Stimulated activated CD8-positive, alpha-beta memory T cell treated with anti-CD3 and anti-CD28 coated beads, Interleukin-4, amount 100 ng/mL, for 1 hour (primary cell): Measurements from ENCODE around the gene ADSS1.
"Not testable (repeated sequence)": the region's sequence is repeated elsewhere in the genome, so short reads cannot be mapped to it uniquely, and the experiment has no call there.

Source experiments
- DNase-seq, 2 donors: peaks; one replicate each; pipeline ENCODE4 v3.0.0-alpha.2; 2020; ENCODE audit warnings: low read depth in 2 of 2, low spot score in 1 of 2

Gene ADSS1

DNA sequence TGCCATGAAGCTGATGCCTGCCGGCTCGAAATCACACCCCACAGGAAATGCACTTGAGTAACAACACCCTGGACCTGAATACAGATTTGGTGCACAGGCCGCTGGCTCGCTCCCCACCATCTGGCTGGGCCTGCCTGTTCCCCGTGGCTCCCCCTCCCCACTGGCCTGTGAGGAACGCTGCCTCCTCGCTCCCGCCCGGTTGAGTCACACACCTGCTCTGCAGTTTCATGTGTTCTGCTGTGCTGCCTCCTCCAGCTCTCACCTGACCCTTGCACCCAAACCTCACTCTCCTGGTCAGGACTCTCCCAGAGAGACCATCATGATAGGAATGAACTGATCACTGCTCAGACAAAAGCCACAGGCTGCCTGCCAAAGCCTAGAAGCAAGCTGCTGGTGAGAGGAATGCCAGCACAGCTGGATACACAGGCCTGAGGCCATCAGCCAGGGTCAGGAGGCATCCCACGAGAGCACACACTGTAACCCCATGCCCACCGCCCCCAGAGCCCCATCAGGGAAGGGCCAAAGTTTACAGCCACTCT lies 25.2 kb downstream of the ADSS1 start:
- DNase-seq = no peak

DNA sequence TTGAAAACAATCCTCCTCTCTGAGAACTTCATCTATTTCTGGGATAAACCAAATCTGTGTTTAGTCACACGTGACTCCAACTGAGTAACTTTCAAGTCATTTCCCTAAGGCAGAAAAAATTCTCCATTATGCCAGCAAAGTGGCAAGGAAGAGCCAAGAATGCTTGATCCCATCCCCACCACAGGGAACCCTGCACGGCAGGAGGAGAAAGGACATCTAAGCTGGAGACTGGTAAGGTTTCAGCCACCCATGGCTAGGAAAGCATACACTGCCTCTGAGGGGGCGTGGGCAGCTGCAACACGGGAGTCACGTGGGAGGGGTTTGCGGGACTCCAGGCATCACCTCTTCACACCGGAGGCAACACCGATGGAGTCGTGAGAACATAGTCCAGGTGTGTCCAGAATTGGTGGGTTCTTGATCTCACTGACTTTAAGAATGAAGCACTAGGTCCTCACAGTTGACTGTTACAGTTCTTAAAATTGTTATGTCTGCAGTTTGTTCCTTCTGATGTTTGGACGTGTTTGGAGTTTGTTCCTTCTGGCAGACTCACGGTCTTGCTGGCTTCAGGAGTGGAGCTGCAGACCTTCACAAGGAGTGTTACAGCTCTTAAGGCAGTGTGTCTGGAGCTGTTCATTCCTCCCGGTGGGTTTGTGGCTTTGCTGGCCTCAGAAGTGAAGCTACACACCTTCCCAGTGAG lies 26.2 kb downstream of the ADSS1 start:
- no peak for DNase-seq

DNA sequence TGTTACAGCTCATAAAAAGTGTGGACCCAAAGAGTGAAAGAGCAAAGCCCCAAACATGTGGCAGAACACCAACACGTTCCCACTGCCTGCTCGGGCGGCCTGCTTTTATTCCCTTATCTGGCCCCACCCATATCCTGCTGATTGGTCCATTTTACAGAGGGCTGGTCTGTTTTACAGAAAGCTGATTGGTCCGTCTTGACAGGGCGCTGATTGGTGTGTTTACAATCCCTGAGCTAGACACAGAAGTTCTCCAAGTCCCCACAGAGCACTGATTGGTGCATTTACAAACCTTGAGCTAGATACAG lies 26.7 kb downstream of the ADSS1 start:
- not testable (repeated sequence) for DNase-seq

DNA sequence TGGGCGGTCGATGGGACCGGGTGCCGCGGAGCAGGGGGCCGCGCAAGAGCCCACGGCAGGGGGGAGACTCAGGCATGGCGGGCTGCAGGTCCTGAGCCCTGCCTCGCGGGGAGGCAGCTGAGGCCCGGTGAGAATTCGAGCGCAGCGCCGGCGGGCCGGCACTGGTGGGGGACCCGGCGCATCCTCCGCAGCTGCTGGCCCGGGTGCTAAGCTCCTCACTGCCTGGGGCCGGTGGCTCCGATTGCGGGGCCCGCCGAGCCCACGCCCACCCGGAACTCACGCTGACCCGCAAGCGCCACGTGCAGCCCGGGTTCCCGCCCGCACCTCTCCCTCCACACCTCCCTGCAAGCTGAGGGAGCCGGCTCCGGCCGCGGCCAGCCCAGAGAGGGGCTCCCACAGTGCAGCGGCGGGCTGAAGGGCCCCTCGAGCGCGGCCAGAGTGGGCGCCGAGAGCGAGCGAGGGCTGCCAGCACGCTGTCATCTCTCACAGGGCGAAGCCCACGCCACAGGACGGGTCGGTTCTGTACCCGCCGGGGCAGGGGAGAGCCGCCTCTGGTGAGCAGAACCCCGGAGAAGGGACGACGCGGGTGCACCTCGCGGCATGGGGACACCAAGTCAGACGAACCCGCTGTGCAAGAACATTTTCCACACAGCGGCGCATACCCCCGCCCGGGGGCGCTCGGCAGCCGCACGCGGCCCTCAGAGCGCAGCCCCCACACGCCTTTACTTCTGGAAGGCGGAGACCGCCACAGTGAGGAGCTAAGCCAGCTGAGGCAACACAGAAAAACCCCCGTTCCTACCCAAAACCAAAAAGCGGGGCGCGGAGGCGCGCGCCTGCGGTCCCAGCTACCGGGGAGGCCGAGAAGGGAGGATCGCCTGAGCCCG lies 27.8 kb downstream of the ADSS1 start:
- DNase-seq = no peak

DNA sequence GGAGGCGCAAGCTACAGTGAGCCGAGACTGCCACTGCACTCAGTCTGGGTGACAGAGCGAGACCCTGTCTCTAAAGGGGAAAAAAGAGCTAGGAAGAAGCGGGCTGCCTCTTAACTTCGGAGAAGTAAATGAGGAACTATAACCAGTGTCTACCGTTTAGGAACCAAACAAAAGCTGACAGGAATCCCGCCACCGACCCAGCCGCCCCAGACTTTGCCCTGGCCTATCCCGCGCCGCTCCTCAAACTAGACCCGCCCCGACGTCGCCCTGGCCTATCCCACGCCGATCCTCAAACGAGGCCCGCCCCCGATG lies 28.4 kb downstream of the ADSS1 start:
- DNase-seq = no peak

DNA sequence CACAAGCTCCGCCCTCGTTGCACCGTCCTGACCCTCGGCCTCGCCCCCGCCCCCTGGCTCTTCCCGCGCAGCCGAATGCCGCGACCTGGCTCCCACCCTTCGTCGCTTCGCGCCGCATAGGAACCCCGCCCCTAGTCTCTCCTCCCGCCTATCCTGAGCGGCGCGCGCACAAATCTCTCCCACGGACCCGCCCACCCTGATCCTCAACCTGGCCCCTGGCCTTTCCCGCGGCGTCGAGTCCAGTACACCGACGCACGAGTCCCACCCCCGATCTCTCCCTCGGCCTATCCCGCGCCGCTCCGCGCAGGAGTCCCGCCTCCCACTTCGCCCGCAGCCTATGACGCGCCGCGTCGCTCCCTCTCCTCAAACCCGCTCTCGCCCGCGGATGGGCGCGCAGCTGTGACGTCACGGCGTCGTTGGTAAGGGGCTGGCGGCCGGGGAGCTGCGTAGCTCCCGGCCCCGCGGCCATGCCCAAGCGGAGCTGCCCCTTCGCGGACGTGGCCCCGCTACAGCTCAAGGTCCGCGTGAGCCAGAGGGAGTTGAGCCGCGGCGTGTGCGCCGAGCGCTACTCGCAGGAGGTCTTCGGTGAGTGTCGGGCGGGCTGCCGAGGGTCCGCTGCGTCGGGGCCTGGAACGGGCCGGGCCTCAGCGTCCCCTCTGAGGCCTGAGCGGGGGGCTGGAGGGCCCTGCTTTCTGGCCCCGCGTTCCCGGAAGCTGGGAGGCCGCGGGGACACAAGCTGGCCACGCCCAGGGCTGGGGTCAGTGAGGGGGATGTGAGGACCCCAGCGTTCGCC lies 28.9 kb downstream of the ADSS1 start, which contains the start of gene SIVA1:
TSS of gene SIVA1 (plus strand) at position 413 of the 793 bp plus-strand sequence. CDS start at position 468, 55 bp downstream.
- peak; percentile 98 to 99 for DNase-seq

DNA sequence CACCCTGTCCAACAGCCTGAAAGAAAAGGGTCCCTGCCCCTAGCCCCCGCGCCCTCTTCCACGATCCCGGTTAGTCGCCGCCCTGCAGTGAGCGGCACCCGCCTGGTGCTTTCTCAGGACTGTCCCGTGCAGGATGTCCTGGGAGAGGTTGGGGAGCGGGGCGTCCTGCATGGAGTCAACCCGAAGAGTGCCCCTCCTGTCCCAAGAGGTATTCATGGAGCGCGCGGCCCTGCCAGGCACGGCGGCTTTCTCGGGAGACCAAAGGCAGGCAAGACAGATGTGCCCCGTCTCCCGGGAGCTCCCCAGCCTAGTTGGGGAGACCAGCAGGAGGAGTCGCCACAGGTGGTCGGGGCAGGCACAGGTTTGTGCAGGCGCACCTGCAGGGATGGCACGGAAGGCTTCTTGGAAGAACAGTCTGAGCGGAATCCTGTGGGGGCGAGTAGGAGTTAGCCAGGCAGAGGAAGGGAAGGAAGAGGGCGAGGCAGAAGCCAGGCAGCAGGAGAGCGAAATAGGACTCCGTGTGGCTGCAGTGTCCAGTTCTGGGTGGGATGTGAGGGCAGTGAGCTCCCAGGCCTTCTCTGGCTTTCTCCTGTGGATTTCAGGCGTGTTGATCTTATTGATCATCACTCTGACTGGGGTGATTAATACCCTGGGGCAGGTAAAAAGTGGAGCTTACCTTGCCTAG lies 29.6 kb downstream of the ADSS1 start:
- no peak for DNase-seq

DNA sequence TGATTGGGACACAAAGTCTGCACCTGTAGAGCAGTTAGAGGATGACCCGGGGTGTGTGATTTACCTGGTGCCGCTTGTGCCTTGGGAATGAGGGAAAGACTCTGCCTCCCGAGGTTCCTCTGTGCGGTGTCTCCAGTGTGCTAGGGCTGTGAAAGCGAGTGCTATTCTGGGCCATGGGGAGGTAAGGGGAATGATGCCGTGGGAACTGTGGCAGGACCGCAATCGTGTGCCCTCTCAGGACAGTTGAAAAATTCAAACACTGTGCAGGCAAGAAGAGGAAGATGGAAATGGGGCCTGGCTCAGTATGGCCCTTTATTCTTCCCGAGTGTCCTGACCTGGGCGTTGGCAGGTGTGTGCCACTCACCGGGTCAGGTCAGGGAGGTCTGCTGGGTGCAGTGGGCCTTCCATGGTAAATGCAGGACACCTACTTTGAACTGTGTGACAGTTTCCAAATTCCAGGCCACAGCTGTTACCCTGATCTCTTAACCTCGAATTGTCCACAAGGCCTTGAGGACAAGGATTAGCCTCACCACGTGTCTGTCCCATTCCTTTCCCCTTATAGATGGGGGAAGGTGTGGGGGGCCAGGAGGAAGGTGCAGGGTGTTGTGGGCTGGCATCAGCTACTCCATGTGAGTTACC lies 30.3 kb downstream of the ADSS1 start:
- no peak for DNase-seq

DNA sequence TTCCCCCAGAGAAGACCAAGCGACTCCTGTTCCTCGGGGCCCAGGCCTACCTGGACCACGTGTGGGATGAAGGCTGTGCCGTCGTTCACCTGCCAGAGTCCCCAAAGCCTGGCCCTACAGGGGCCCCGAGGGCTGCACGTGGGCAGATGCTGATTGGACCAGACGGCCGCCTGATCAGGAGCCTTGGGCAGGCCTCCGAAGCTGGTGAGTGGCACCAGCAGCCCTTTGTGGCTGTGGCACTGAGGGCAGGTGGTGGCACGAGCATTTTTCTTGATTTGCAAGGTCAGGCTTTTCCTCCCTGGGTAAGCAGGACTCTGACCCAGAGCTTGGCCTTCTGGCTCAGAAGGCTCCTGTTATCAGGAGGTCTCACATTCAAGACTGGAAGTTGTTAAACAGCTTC lies 31.6 kb downstream of the ADSS1 start:
- no peak for DNase-seq

DNA sequence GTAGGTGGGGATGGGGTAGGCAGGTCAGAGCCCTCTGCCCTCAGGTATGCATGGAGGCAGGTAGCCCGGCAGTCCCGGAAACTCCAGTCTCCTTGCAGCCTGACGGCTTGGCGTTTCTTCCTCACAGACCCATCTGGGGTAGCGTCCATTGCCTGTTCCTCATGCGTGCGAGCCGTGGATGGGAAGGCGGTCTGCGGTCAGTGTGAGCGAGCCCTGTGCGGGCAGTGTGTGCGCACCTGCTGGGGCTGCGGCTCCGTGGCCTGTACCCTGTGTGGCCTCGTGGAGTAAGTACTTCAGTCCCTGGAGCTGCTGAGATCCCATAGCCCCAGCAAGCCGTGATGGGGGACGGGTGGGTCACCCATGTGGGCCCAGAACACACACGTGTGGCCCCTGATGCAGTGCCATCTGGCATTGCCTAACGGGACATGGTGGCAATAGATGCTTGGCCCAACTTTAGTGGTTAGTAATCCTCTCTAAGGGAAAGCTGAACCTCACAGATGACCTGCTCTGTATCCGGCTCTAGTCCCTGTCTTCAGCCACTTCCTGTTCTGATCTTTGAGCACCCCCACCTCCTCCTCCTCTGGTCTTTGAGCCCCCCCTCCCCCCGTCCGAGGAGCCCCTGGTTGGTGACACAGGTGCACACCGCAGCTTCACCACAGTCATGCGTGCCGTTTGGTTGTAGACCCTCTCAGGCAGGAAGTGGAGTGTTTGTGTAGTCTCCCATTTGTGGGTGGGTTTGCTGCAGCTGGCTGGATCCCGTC lies 32.6 kb downstream of the ADSS1 start:
- DNase-seq = no peak

DNA sequence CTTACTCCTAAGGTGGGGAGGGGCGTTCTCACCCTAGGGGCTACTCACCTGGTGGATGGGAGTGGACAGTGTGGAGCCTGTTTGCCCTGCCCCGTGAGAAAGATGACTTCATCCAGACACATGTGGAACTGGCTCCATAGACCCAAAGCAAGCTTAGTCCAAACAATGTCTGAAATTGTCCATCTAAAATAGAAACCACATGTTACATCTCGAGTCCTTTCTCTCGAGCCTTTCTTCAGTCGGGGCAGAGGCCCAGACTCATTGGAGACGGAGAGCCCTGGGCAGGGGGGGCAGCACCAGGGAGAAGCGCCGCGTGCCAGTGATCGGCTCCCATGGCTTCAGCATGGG lies 33.2 kb downstream of the ADSS1 start:
- DNase-seq = no peak

DNA sequence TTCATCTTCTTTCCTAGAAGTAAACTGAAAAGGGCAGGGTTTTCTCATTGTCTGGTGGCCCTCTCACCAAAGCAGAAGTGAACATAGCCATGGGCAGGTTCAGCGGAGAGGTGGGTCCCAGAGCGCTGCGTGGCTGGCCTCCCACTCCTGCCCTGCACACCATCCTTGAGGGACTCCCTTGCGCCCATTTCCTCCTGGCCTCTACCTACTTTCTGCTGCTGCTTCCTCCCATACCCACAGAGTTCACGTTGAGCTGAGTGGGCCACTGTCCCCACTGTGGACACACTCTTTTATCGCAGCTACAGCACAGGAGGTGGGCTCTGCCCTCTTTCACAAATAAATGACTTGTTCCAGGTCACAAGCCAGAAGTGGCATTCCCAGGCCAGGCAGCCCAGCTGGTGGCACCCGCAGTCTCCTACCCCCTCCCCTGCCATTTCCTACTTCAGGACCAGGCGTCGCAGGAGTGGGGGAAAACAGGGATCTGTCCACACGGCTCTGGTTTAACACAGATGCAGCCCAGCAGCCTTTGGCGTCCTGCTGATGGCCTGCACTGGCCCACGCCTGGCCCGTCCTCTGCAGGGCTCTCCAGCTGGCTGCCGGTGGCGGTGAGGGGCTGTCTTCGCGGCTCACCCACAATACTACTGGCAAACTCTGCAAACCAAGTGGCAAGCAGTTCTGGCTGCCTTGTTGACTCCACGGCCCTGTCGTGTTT lies 33.8 kb downstream of the ADSS1 start:
- no peak for DNase-seq

DNA sequence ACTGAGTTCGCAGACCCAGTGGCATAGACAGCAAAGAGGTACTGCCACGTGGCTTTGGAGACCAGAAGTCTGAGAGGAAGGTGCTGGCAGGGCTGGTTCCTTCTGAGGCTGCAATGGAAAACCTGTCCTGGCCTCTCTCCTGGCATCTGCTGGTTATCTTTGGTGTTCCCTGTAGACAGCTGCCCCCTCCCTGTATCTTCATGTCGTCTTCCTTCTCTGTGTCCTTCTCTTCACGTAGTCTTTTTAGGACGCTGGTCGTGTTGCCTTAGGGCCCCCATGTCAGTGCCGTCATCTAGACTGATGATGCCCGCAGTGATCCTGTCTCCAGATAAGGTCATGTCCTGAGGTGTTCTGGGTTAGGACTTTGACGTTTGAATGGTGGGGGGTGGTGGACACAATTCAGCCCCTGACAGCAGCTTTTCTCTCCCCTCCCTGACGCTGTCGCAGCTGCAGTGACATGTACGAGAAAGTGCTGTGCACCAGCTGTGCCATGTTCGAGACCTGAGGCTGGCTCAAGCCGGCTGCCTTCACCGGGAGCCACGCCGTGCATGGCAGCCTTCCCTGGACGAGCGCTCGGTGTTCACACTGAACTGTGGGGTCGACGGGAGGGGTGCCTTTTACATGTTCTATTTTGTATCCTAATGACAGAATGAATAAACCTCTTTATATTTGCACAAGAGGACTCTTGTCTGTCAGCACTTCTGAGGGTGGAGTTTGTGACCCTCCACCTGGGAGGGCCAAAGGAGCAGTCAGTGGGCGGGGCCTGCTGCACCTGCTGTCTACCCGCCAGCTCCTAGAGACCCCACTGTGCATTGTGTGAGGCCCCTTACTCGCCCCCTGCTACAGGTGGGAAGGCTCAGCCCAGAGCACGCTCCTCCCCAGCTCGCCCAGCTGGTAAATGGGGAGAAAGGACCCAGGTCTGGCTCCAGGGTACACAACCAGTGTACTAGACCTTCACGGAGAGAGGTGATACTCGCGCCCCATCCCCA lies 35.2 kb downstream of the ADSS1 start:
- DNase-seq = no peak

DNA sequence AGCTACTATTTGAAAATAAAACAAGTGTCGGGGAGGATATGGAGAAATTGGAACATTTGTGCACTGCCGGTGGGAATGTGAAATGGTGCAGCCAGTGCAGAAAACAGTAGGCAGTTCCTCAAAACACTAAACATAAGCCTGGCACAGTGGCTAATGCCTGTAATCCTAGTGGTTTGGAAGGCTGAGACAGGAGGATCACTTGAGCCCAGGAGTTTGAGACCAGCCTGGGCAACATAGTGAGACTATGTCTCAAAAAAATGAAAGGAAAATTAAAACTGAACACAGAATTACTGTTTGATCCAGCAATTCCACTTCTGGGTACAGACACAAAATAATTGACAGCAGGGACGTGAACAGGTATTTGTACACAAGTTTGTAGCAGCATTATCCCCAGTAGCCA lies 41.5 kb downstream of the ADSS1 start:
- DNase-seq = no peak

DNA sequence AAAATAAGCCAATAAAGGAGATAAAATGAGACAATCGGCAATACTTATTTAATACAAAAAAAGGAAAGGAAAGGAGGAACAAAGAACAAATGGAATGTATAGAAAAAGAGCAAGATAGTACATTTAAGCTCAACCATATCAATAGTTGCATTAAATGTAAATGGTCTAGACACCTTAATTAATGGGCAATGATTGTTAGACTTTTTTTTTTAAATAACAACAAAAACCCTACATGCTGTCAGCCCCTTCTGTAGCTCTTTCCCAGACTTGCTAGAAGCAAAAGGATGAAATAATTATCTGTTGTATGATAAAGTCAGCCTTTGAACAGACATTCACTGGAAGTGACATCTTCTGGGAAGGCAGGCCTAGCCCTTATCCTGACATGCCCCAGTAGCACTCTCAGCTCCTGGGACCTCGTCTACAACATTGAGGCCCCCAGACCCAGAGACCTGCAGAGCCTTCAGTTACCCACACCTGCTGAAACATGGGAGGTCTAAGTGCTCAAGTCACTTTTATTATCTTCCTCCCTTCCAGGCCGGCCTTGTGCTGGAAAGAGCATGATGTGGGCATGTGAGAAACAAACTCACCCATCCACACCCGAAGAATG lies 42.3 kb downstream of the ADSS1 start:
- DNase-seq = no peak

DNA sequence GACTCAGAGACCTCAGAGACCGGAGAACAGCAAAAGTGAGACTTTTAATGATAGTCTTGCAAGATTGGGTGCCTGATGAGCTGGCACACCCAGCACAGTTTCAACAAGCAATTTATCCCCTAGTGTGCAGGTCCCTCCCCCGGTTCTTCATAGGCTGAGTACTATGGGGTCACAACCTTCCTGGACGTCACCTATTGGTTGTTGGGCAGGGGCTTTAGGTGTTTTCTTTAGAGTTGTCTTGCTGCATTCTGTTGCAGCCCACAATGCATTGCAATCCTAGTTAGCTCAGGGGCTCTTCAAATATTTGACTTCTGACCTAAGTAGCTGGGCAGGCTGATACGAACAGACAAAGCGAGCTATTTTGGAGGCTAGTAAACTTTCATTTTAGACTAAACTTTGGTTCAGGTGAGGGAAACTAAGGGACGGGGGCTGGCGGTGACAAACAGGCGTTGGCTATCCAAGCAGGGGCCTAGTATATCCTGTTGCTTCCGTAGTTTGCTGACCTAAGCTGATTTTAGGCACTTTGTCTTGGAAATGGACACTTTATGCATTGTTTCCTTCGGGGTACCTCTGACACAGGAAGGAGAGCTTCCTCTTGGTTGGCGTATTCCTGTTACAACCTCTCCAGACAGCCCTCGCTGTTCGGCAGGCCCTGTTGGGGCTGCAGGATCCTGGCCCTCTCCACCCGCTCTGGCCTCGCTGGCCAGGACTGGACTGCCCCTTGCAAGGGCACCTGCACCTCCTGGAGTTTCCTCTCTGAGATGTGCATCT lies 43.0 kb downstream of the ADSS1 start:
- no peak for DNase-seq

DNA sequence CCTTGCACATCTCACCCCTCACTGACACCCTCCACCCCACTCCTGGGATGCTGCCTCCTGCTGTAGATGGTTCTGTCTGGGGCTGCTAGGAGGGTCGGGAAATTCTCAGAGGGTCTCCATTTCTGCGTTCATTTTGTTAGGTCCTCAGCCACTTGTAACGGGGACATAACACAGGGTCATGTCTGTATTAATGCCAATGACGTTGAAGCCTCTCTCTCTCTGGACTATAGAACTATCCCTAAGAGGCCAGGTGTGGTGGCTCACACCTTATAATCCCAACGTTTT lies 43.5 kb downstream of the ADSS1 start:
- no peak for DNase-seq
